ENCODE results near the gene CDS2.

- TF ChIP-seq CTCF (IDR thresholded peaks at IDR 0.05) = no peak
- no peak for TF ChIP-seq ZFX (IDR thresholded peaks at IDR 0.05; ENCODE audit: borderline replicate concordance)
Observed at GRCh38 chr20:5216663-5217062, 89.9 kb downstream of the CDS2 start.

Measured in 22Rv1 (cell line).